ENCODE measurements around the gene FAM117B.
"Not testable (repeated sequence)": the region's sequence is repeated elsewhere in the genome, so short reads cannot be mapped to it uniquely, and the experiment has no call there.

The FAM117B gene

DNA sequence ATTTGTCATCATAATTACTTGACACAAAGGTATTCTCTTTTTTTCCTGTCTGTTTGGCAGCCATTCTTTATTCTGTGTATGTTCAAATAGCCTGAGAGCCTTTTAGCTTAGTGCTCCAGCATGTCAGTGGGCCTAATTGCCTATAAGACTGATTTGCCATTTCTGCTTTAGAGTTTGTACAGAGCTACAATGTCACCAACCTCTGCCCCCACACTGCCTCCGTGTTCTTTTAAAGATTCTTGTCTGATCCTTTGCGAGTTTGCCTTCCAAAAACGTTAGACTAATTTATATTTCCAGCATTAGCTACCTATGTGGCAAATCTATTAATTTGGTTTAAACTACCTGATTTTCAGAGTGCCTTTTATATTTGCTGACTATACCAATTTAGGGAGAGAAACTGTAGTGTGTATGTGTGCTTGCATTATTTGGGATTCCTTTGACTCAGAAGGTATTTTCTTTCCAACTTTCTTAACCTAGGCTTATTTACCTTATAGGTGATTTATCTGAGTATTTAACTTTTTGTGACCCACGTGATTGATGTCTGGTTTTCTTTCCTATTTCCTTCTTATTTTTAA is 70.8 kb downstream of the FAM117B start:
- no peak for DNase-seq

DNA sequence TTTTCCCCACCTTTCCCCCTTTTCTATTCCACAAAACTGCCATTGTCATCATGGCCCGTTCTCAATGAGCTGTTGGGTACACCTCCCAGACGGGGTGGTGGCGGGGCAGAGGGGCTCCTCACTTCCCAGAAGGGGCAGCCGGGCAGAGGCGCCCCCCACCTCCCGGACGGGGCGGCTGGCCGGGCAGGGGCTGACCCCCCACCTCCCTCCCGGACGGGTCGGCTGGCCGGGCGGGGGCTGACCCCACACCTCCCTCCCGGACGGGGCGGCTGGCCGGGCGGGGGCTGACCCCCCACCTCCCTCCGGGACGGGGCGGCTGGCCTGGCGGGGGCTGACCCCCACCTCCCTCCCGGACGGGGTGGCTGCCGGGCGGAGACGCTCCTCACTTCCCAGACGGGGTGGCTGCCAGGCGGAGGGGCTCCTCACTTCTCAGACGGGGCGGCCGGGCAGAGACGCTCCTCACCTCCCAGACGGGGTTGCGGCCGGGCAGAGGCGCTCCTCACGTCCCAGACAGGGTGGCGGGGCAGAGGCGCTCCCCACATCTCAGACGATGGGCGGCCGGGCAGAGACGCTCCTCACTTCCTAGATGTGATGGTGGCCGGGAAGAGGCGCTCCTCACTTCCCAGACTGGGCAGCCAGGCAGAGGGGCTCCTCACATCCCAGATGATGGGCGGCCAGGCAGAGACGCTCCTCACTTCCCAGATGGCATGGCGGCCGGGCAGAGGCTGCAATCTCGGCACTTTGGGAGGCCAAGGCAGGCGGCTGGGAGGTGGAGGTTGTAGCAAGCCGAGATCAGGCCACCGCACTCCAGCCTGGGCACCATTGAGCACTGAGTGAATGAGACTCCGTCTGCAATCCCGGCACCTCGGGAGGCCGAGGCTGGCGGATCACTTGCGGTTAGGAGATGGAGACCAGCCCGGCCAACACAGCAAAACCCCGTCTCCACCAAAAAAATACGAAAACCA is 80.5 kb downstream of the FAM117B start:
- not testable (repeated sequence) for DNase-seq

DNA sequence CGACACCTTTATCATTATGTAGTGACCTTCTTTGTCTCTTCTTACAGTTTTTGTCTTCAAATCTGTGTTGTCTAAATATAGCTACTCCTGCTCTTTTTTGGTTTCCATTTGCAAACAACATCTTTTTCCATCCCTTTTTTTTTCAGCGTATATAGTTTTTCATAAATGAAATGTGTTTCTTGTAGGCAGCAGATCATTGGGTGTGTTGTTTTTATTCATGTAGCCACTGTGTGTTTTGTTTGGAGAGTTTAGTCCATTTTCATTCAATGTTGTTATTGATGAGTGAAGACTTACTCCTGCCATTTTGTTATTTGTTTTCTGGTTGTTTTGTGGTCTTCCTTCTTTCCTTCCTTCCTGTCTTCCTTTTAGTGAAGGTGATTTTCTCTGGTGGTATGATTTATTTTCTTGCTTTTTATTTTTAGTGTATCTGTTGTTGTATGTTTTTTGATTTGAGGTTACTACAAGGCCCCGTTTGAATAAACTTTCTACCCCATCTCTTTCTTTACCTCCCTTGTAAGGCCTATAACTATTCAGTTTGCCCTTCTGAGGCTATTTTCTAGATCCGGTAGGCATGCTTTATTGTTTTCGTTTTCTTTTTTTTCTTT is 81.4 kb downstream of the FAM117B start:
- no peak for DNase-seq

DNA sequence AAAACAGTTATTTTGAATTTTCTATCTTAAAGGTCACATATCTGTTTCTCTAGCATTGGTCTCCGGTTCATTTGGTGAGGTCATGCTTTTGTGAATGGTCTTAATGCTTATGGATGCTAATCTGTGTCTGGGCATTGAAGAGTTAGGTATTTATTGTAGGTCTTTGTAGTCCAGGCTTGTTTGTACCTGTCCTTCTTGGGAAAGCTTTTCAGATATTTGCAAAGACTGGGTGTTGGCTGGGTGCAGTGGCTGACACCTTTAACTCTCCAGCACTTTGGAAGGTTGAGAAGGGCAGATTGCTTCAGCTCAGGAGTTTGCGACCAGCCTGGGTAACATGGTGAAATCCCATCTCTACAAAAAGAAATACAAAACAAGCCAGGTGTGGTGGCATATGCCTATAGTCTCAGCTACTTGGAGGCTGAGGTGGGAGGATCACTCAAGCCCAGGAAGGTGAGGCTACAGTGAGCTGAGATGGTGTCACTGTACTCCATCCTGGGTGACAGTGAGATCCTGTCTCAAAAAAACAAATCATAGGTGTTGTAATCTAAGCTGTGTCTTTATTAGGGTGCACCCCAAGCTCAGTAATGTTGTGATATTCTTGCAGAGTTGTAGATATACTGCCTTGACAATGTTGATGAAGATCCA is 82.3 kb downstream of the FAM117B start:
- no peak for DNase-seq

DNA sequence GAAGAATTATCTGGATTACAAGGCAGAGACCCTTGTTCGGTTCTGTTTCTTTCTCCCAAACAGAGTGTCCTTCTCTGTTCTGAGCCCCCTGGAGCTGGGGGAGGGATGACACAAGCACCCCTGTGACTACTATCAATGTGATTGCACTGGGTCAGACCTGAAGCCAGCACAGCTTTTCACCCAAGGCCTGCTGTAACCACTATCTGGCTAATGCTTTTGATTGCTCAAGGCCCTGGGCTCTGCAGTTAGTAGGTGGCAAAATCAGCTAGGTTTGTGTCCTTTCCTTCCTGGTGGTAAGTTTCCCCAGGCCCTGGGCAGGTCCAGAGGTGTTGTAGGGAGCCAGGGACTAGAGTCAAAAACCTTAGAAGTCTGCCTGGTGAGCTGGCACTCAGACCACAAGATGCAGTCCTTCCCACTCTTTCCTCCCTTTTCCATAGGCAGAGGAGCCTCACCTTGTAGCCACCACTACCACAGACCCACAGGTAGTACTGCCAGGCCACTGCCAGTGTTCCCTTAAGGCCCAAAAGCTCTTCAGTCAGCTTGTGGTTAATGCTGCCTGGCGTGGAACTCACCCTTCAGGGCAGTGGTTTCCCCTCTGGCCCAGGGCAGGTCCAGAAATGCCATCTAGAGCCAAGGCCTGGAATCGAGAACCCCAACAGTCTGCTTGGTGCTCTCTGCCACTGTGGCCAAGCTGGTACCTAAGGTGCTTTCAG is 83.0 kb downstream of the FAM117B start:
- no peak for DNase-seq

DNA sequence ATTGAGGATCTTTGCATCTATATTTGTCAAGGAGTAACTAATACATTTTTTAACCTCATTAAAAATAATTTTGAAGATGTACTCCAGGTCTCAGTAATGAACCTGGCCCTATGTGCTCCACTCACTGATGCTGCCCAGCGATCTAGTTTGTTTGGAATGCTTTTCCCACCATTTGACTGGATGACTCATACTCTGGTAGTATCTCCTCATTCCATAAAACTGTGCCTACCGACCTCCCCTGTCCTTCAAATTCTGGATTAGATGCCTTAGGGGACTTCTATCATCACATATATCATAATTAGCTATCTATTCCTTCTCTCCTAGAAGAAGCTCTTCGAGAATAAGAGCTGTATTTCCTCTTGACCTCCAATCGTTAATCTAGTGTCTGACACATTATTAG is 83.8 kb downstream of the FAM117B start:
- no peak for DNase-seq

DNA sequence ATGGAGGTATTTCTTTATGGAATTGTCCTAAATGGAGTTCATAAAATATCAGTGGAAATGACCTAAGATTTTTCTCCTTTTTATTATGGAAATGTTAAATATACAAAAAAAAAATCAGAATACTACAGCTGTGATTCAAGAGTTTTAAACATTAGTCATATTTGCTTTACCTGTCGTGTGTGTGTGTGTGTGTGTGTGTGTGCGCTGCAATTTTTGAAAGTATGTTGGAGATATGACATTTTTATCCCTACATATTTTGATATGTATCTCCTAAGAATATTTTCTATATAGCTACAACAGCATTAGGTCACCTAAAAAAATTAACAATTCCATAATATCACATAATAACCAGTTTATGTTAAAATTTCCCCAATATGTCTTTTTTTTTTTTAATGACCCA is 85.5 kb downstream of the FAM117B start:
- no peak for DNase-seq

DNA sequence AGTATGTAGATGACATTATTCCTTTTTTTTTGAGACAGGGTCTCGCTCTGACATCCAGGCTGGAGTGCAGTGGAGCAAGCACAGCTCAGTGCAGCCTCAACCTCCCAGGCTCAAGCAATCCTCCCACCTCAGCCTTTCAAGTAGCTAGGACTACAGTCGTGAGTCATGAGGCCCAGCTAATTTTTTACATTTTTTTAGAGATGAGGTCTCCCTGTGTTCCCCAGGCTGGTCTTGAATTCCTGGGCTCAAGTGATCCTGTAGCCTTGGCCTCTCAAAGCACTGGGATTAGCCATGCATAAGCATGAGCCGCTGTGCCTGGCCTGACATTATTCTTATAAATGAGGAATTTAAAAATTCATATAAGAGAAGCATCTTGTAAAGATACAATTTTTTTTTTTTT is 86.9 kb downstream of the FAM117B start:
- DNase-seq, result no peak

DNA sequence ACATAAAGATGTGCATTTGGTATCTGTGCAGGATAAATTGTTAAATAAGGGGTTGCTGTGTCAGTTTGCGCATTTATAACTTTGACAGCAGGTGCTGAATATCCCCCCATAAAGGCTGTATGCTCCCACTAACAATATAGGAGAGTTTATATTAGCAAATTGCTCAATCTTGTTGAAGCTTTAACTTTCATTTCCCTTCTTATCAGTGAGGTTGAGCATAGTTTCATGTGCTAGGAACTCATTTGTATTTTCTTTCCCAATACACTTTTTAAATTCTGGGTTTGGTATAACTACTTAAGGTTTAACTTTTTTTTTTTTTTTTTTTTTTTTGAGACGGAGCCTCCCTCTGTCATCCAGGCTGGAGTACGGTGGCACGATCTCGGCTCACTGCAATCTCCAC is 89.0 kb downstream of the FAM117B start:
- DNase-seq, result no peak

DNA sequence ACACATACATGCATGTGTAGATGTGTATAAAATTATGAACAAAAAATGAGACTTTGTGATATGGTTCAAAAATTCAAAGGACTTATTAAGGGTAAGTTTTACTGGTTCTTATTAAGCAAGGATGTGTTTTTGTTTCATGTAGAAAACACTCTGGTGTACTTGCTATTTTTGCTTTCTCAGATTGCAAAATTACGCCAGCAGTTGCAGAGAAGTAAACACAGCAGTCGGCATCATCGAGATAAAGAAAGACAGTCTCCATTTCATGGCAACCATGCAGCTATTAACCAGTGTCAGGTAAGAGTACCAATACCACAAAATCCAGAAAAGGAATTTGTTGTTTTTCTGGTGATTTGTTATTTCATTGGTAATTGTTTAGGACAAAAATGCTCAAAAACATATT is 91.3 kb downstream of the FAM117B start:
- DNase-seq, result no peak

DNA sequence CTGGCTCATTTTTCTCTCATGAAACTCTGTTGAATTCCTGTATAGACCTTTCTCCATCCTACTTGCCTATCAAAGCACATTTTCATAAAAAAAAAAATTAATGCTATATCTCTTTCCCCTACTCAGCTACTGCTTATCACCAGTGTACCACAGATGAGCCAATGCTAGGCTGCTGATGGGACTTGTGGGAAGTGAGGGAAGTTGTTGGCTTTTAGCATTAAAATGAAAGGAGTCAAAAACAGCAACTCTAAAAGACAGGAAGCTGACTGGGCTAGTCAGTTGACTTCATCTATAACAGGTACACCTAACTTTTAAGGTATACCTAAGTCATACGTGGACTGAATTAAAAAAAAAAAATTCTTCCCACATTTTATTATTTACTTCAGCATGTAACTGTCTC is 102.1 kb downstream of the FAM117B start:
- DNase-seq, result no peak

DNA sequence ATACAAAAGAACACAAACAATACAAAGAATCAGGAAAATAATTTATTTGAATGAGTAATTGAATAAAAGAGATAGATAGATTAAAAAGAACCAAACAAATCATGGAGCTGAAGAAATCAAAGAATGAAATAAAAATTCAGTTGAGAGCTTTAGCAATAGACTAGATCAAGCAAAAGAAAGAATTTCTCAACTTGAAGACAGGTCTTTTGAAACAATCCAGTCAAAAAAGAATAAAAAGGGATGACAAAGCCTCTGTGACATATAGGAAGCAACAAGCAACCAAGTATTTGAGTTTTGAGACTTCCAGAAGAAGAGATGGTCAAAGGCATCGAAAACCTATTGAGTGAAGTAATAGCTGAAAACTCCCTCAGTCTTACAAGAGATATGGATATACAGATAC is 108.8 kb downstream of the FAM117B start:
- no peak for DNase-seq

DNA sequence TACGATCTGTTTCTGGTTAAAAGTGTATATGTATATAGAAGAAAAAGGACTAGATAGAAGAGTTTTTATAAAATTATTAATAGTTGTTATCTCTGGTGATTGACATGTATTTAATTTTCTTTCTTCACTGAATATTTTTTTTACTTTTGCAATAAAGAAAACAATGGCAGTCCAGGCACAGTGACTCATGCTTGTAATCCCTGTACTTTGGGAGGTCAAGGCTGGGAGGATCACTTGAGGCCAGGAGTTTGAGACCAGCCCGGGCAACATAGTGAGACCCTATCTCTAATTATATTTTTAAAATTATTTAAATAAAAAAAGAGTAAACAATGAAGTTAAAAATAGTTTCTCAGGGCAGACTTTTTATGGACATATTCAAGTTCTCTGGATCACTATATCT is 114.7 kb downstream of the FAM117B start:
- no peak for DNase-seq

DNA sequence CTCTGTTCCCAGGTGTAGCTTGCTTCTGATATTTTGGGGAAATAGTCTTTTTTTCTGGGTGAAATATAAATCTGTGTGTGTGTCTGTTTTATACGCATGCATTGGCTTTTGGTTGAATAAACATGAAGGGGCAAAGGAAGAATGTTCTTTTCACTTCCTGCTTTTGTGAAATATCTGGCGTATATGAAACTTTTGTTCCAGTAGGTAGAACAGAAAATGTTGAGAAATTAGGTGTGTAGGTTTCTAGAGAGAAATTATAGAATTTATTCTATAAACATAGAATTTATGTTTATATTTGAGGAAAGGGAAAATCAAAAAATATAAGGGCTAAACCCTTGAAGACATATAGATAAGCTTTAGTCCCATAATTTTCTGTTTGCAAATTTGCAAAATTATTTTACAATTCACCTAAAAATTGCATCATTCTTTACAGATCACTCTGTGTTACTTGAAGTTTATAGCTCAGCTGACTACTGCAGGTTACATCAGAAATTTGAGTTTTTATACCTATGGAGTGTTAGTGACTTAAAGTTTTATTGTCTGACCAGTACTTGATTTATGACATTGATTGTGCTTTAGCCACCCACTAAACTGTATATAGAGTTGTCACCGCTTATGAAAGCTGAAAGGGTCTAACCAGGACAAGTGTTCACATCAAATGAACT is 116.1 kb downstream of the FAM117B start:
- no peak for DNase-seq

DNA sequence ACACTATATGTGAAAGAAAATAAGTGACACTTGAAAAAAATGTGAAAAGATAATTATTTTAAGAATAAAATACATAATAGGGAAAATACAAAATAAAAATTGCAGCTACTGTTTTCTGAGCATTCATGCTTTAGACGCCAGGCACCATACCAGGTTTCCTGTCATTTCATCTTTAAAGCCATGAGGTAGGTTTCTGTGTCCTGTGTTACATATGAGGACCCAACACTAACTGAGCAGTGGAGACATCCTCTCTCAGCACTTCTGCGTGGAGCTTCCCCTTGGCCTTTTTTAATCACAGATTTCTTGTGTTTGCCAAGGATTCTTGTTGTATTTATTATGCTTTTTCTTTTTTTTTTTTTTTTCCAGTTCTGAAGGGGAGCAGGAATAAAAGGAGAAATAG is 117.3 kb downstream of the FAM117B start:
- no peak for DNase-seq

DNA sequence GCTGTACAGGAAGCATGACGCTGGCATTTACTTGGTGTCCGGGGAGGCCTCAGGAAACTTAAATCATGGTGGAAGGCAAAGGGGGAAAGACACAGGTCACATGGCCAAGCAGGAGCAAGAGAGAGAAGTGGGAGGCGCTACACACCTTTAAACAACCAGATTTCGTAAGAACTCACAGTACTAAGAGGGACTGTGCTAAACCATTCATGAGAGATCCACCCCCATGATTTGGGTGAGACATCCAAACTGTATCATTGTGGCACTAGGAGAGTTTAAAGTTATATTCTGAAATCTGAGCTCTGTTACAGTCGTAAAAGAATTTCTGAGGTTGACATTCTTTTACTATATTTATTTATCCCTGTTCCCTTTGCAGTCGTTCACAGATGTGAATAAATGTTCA is 120.2 kb downstream of the FAM117B start:
- no peak for DNase-seq

DNA sequence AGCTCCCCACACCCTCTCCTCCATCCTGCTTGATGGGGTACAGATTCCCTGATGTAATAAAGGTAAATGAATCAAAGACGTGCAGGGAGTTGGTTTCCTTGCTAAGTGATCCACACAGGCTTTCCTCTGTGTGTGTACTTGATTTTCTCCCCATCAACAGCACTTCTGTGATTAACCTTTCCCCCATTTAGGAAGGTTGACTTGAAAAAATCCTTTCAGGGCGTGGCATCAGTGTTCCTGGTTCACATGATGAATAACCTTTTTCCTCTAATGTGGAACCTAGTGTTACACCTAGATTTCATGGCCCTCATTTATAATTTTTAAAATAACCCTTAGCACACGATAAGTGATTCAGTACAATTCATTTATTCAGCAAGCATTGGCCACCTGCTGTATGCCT is 121.8 kb downstream of the FAM117B start:
- no peak for DNase-seq

DNA sequence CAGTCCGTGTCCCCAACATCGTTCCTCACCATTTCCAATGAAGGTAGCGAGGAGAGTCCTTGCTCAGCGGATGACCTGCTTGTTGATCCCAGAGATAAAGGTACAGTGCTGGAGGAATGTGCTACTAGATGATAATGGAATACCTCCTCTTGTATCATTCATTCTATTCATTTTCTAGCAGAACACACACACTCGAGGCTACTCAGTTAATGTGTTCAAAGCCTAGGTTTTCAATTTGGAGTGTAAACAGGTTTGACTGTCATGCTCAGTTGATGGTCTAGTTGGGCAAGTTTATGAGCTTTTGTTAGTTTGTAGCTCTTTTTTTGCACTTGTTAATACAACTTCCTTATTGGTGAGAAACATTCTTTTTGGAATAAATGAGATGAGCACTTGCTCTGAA is 122.6 kb downstream of the FAM117B start:
- DNase-seq, result no peak

DNA sequence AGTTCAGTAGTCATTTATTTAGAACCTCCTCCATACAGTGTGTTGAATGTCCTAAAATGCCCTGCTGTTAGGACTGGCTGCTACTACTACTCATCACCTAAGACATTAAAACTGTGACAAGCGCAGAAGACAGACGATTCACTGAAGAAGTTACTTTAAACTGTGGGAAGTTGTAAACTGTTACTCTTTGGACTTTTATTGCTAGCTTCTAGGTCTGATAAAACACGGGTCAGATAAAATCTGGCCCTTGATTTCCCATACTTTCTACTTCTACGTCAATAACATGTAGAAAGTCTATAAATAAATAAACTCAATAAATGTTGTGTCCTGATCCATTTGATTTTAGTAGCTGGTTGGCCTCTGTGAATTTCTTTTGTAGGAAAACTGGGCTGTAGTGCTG is 123.4 kb downstream of the FAM117B start:
- no peak for DNase-seq

DNA sequence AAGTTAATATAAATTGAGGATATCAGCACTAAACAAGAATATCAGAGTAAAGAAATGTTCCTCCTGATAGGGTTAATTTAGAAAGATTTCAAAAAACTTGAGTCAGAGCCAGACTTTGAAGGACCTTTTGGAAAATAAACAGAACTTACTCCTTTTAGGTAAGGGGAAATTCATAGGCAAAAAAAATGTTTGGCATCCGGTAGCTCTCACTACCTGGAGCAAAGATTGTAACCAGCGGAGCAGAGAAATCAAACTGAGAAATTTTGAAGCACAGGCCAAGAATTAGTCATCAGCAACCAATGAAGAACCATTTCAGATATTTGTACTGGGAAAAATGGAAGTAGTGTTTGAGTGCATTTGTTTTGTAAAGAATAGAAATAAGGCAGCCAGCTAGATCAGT is 123.8 kb downstream of the FAM117B start:
- DNase-seq, result no peak

DNA sequence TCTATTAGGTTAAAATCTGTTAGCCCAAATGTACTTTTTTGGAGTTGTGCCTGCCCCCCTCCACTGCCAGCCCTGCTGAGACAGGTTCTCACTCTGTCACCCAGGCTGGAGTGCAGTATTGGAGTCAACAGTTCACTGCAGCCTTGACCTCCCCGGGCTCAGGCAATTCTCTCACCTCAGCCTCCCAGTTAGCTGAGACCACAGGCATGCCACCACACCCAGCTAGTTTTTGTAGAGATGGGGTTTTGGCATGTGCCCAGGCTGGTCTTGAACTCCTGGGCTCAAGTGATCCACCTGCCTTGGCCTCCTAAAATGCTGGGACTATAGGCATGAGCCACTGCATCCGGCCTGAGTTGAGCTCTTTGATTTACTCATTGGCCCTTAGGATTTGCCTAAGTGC is 126.1 kb downstream of the FAM117B start:
- no peak for DNase-seq

DNA sequence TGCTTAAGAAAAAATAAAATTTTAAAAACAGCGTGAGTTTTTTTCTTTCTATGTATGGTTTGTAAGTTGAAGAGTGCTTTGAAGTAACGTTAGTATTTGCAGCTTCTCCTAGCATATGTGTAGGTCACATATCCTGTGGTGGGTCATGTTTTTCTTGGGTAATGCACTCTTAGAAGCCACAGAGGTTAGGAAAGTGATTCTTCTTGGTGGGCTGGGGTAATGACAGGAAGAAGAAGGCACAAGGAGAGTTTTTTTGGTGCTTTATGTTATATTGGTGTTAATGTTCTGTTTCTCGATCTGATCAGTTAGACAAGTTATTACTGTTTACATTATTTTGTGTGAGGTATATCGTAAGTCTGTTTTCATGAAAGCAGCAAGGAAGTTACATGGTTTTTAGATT is 127.8 kb downstream of the FAM117B start:
- no peak for DNase-seq

DNA sequence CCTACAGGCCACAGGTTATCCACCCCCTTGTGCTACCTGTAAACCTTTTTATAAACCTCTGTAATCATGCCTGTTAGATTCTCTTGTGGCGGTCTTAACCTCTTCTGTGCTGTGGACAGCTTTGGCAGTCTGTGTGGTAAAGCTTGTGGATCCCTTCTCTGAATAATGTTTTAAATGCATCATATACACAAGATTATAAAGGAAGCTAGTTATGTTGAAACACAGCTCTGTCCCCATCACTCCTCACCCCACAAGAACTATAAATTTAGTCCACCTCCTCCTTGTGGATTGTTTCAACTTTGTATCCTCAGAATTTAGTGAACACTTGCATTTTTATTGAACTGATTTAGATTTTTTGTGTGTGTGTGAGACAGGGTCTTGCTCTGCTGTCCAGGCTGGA is 129.1 kb downstream of the FAM117B start:
- DNase-seq, result no peak
